ENCODE measurements around the gene HVCN1.

DNA sequence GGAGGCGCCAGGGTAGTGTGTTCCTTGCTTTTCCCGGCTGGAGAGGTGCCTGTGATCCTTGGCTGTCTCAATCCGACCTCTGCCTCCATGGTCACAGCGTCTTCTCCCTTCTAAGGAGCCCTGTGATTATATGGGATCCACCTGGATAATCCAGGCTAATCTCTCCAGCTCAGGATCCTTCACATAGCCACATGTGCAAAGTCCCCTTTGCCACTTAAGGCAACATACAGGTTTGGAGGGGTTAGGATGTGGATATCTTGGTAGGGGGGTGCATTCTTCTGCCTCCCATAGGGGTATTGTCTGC, 1.2 kb upstream of the HVCN1 start:
- TF ChIP-seq, protein P1, sequence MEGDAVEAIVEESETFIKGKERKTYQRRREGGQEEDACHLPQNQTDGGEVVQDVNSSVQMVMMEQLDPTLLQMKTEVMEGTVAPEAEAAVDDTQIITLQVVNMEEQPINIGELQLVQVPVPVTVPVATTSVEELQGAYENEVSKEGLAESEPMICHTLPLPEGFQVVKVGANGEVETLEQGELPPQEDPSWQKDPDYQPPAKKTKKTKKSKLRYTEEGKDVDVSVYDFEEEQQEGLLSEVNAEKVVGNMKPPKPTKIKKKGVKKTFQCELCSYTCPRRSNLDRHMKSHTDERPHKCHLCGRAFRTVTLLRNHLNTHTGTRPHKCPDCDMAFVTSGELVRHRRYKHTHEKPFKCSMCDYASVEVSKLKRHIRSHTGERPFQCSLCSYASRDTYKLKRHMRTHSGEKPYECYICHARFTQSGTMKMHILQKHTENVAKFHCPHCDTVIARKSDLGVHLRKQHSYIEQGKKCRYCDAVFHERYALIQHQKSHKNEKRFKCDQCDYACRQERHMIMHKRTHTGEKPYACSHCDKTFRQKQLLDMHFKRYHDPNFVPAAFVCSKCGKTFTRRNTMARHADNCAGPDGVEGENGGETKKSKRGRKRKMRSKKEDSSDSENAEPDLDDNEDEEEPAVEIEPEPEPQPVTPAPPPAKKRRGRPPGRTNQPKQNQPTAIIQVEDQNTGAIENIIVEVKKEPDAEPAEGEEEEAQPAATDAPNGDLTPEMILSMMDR (IDR thresholded peaks at IDR 0.05), result no peak
- TF ChIP-seq EP300 (IDR thresholded peaks at IDR 0.05) (no peak), POLR2A (IDR thresholded peaks at IDR 0.05) (no peak)
